Measurements from ENCODE around the gene XPR1. TPM values are rescaled to one million over a fixed set of nuclear protein-coding genes. Genes with fewer than 3 reads are reported as not detected.
A peak's percentile ranks its signal among the peaks of the same experiment; 100 is the strongest.

Gene XPR1
- total RNA-seq, 2 donors from 2014 or later = 39.3 to 50.9 TPM

- WGBS, 2 experiments (ENCODE audit: insufficient coverage in 1 of 2, insufficient read length in 1 of 2) = 87 to 90% methylated on average over 3 of the region's 3 CpGs
- no peak overlapping the region for H3K4me3 ChIP-seq (ENCODE audit: low read length)
These were observed 38.4 kb upstream of the XPR1 start for GRCh38 chr1:180593382-180593781.

GRCh38 chr1:180594723-180595122 is 37.1 kb upstream of the XPR1 start:
- no peak for TF ChIP-seq CTCF (conservative IDR thresholded peaks at IDR 0.05)
- Mint-ChIP-seq H3K27me3 (ENCODE audit: insufficient read depth) (peaks cover 5% of the 10 kb centered on the region), H3K36me3 (ENCODE audit: low read depth) (no peaks in the 10 kb centered on the region), H3K4me1 (peaks cover 16% of the 10 kb centered on the region), H3K4me3 (no peak overlapping the region), H3K9me3 (no peaks in the 10 kb centered on the region), H3K27ac (no peak overlapping the region)
- Histone ChIP-seq H3K27me3 (ENCODE audit: control insufficient read depth, insufficient read depth, low read length, poor library complexity, severe bottlenecking) (peaks cover 10% of the 10 kb centered on the region), H3K36me3 (ENCODE audit: control insufficient read depth, insufficient read depth, low read length) (no peaks in the 10 kb centered on the region), H3K4me3 (ENCODE audit: low read length) (no peak overlapping the region), H3K4me1 (ENCODE audit: control insufficient read depth, insufficient read depth, low read length) (peaks cover 10% of the 10 kb centered on the region), H3K9ac (ENCODE audit: extremely low read depth, low read length, poor library complexity, severe bottlenecking) (no peak overlapping the region), H3K9me3 (ENCODE audit: control insufficient read depth, low read length) (no peaks in the 10 kb centered on the region), H3K27ac (ENCODE audit: low read depth, low read length) (no peak overlapping the region)
- 91 to 94% methylated on average over 4 to 6 of the region's 6 CpGs for WGBS, 2 experiments (ENCODE audit: insufficient coverage in 1 of 2, insufficient read length in 1 of 2)
- DNase-seq = no peak

More at GRCh38 chr1:180593382-180593781, 38.4 kb upstream of the XPR1 start:
- Mint-ChIP-seq H3K36me3 (ENCODE audit: low read depth) (no peaks in the 10 kb centered on the region), H3K27ac (peak overlapping the region; percentile 33), H3K27me3 (ENCODE audit: insufficient read depth) (peaks cover 5% of the 10 kb centered on the region), H3K4me1 (peaks cover 6% of the 10 kb centered on the region), H3K4me3 (no peak overlapping the region), H3K9me3 (no peaks in the 10 kb centered on the region)
- Histone ChIP-seq H3K36me3 (ENCODE audit: control insufficient read depth, insufficient read depth, low read length) (no peaks in the 10 kb centered on the region), H3K27me3 (ENCODE audit: control insufficient read depth, insufficient read depth, low read length, poor library complexity, severe bottlenecking) (peaks cover 10% of the 10 kb centered on the region), H3K27ac (ENCODE audit: low read depth, low read length) (no peak overlapping the region), H3K9me3 (ENCODE audit: control insufficient read depth, low read length) (no peaks in the 10 kb centered on the region), H3K4me1 (ENCODE audit: control insufficient read depth, insufficient read depth, low read length) (peaks cover 4% of the 10 kb centered on the region), H3K9ac (ENCODE audit: extremely low read depth, low read length, poor library complexity, severe bottlenecking) (no peak overlapping the region)
- TF ChIP-seq CTCF (conservative IDR thresholded peaks at IDR 0.05) = no peak
- DNase-seq = no peak

- H3K9ac ChIP-seq (ENCODE audit: extremely low read depth, low read length, poor library complexity, severe bottlenecking) = no peak overlapping the region
- peaks cover 16% of the 10 kb centered on the region for H3K4me1 Mint-ChIP-seq
- no peak overlapping the region for H3K27ac ChIP-seq (ENCODE audit: low read depth, low read length)
- WGBS, 2 experiments (ENCODE audit: insufficient coverage in 1 of 2, insufficient read length in 1 of 2) = 94% methylated on average over 2 of the region's 2 CpGs; no CpG with 5 or more reads in 1 of the 2 experiments
- no peak overlapping the region for H3K4me3 Mint-ChIP-seq
- H3K27ac Mint-ChIP-seq = no peak overlapping the region
- H3K9me3 ChIP-seq (ENCODE audit: control insufficient read depth, low read length) = no peaks in the 10 kb centered on the region
- H3K36me3 ChIP-seq (ENCODE audit: control insufficient read depth, insufficient read depth, low read length) = no peaks in the 10 kb centered on the region
- TF ChIP-seq CTCF (conservative IDR thresholded peaks at IDR 0.05) = no peak
- no peaks in the 10 kb centered on the region for H3K36me3 Mint-ChIP-seq (ENCODE audit: low read depth)
- no peak overlapping the region for H3K4me3 ChIP-seq (ENCODE audit: low read length)
- peaks cover 10% of the 10 kb centered on the region for H3K4me1 ChIP-seq (ENCODE audit: control insufficient read depth, insufficient read depth, low read length)
- H3K27me3 Mint-ChIP-seq (ENCODE audit: insufficient read depth) = peaks cover 9% of the 10 kb centered on the region
- H3K27me3 ChIP-seq (ENCODE audit: control insufficient read depth, insufficient read depth, low read length, poor library complexity, severe bottlenecking) = peaks cover 10% of the 10 kb centered on the region
- H3K9me3 Mint-ChIP-seq = no peaks in the 10 kb centered on the region
- DNase-seq = no peak
These were observed 35.9 kb upstream of the XPR1 start for GRCh38 chr1:180595966-180596365.
